GM12874 (cell line): ENCODE results near the gene RASL11B.

ENCODE experiments used
- CTCF ChIP-seq: IDR thresholded peaks from 2 replicates; pipeline ENCODE4 v1.5.1; 2011; ENCODE audit warnings: low read depth, mild to moderate bottlenecking, control low read depth, low read length, moderate library complexity; ENCODE audit not compliant: insufficient read depth

Gene RASL11B

DNA sequence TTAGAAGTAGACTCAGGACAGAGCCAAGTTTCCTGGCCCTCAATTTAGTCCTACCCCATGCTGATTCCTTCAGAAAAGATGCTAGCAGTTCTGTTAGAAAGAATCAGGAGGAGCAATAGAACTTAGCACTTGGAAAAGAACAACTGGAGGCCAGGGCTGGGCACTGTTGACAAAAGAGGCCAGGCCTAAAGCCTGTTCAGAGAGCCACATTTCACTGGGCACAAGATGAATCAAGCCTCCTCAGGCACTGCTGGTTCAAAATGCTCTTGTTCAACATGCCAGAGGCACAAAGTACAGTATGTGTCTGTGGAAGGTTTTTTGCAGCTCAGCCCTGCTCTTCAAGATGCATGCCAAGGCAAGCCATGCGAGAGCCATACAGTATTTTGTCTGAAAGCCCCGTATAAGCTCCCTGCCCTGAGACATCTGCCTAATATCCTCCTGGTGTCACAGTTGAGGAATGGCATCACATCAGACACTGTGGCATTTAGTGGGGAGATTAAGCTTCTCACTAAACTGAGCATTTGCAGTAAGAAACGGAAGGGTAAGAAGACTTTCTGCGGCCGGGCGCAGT, 53.7 kb downstream of the RASL11B start:
- no peak for TF ChIP-seq CTCF
